ENCODE results near the gene ERBB3. TPM values are rescaled to one million over a fixed set of nuclear protein-coding genes. Genes with fewer than 3 reads are reported as not detected.

ERBB3 gene
- total RNA-seq, 2 experiments from 2014 or later = not detected

GRCh38 chr12:56105609-56105902 lies 25.6 kb downstream of the ERBB3 start:
- no TSS peak for BruUV-seq (replicated peaks)
- Histone ChIP-seq H3K9me2 (ENCODE audit: insufficient read depth, low read length) (no peaks in the 10 kb centered on the region), H3K4me2 (ENCODE audit: low read length) (peak overlapping the region; percentile 86), H4K20me1 (ENCODE audit: insufficient read depth, low read length) (peaks cover 21% of the 10 kb centered on the region), H3K9me3 (ENCODE audit: low read length) (no peaks in the 10 kb centered on the region), H2AFZ (ENCODE audit: low read length) (no peak overlapping the region), H3K79me2 (ENCODE audit: insufficient read depth, low read depth, low read length) (peaks cover 40% of the 10 kb centered on the region), H3K27ac (ENCODE audit: low read depth, low read length, poor library complexity, severe bottlenecking) (peak overlapping the region; percentile 70), H3K4me3 (ENCODE audit: low read depth, low read length, poor library complexity, severe bottlenecking) (peak overlapping the region; percentile 93), H3K36me3 (ENCODE audit: insufficient read depth, low read length) (peaks cover 60% of the 10 kb centered on the region), H3K4me1 (ENCODE audit: insufficient read depth, low read length, poor library complexity, severe bottlenecking) (peaks cover 27% of the 10 kb centered on the region)
- CTCF ChIA-PET (ENCODE audit: unreplicated experiment) = no interaction called here
- TF ChIP-seq EZH2phosphoT487 (IDR thresholded peaks at IDR 0.05; ENCODE audit: borderline replicate concordance, low read depth, low read length) = no peak
- TF ChIP-seq CTCF (conservative IDR thresholded peaks at IDR 0.05; ENCODE audit: low read length) = no peak
- intact Hi-C loops (cut with micrococcal nuclease; ENCODE audit: unreplicated experiment) = loop anchor here (1.0 to 2.0 kb wide), 2 partner anchors 11 to 177 kb away; partner anchors contain the start of gene RPL41
- POLR2A ChIA-PET = interaction anchor here (1.1 to 4.0 kb wide), 4 partner anchors 8 to 103 kb away, joined by 3 to 64 read pairs (median 6); partner anchors contain the start of genes RPL41 and ZC3H10
- DNase-seq (ENCODE audit: low spot score) = no peak

GRCh38 chr12:56107242-56107641 lies 27.3 kb downstream of the ERBB3 start:
- Histone ChIP-seq H3K4me1 (ENCODE audit: insufficient read depth, low read length, poor library complexity, severe bottlenecking) (peaks cover 27% of the 10 kb centered on the region), H3K4me2 (ENCODE audit: low read length) (peak overlapping the region; percentile 86), H2AFZ (ENCODE audit: low read length) (no peak overlapping the region), H3K9me3 (ENCODE audit: low read length) (no peaks in the 10 kb centered on the region), H3K9me2 (ENCODE audit: insufficient read depth, low read length) (no peaks in the 10 kb centered on the region), H3K79me2 (ENCODE audit: insufficient read depth, low read depth, low read length) (peaks cover 40% of the 10 kb centered on the region), H4K20me1 (ENCODE audit: insufficient read depth, low read length) (peaks cover 21% of the 10 kb centered on the region), H3K27ac (ENCODE audit: low read depth, low read length, poor library complexity, severe bottlenecking) (no peak overlapping the region), H3K36me3 (ENCODE audit: insufficient read depth, low read length) (peaks cover 75% of the 10 kb centered on the region), H3K4me3 (ENCODE audit: low read depth, low read length, poor library complexity, severe bottlenecking) (no peak overlapping the region)
- TF ChIP-seq CTCF (conservative IDR thresholded peaks at IDR 0.05; ENCODE audit: low read length) (no peak), EZH2phosphoT487 (IDR thresholded peaks at IDR 0.05; ENCODE audit: borderline replicate concordance, low read depth, low read length) (no peak)
- ChIA-PET POLR2A (interaction anchor here (1.4 to 2.6 kb wide), 2 partner anchors 10 to 26 kb away, joined by 6 to 12 read pairs; partner anchors contain the start of gene ZC3H10), CTCF (ENCODE audit: unreplicated experiment) (no interaction called here)
- no TSS peak for BruUV-seq (replicated peaks)
- intact Hi-C loops (cut with micrococcal nuclease; ENCODE audit: unreplicated experiment) = no loop called here
- no peak for DNase-seq (ENCODE audit: low spot score)

- intact Hi-C loops (cut with micrococcal nuclease; ENCODE audit: unreplicated experiment) = loop anchor here (10.0 kb wide), 1 partner anchor 524 kb away; the partner anchor contains the start of gene BAZ2A
- peaks cover 90% of the 10 kb centered on the region for H3K36me3 ChIP-seq (ENCODE audit: insufficient read depth, low read length)
- BruUV-seq (replicated peaks) = no TSS peak
Observed at GRCh38 chr12:56110571-56110970, 30.6 kb downstream of the ERBB3 start.

More at GRCh38 chr12:56110571-56110970, 30.6 kb downstream of the ERBB3 start:
- Histone ChIP-seq H3K9me3 (ENCODE audit: low read length) (no peaks in the 10 kb centered on the region), H4K20me1 (ENCODE audit: insufficient read depth, low read length) (peaks cover 18% of the 10 kb centered on the region), H2AFZ (ENCODE audit: low read length) (no peak overlapping the region), H3K9me2 (ENCODE audit: insufficient read depth, low read length) (no peaks in the 10 kb centered on the region), H3K4me1 (ENCODE audit: insufficient read depth, low read length, poor library complexity, severe bottlenecking) (peaks cover 25% of the 10 kb centered on the region), H3K79me2 (ENCODE audit: insufficient read depth, low read depth, low read length) (peaks cover 27% of the 10 kb centered on the region), H3K27ac (ENCODE audit: low read depth, low read length, poor library complexity, severe bottlenecking) (no peak overlapping the region), H3K4me3 (ENCODE audit: low read depth, low read length, poor library complexity, severe bottlenecking) (no peak overlapping the region), H3K4me2 (ENCODE audit: low read length) (no peak overlapping the region)
- POLR2A ChIA-PET = interaction anchor here (0.8 kb wide), 1 partner anchor 137 kb away, joined by 3 read pairs; the partner anchor contains the start of gene RAB5B
- CTCF ChIA-PET (ENCODE audit: unreplicated experiment) = no interaction called here
- no peak for TF ChIP-seq CTCF (conservative IDR thresholded peaks at IDR 0.05; ENCODE audit: low read length)
- no peak for TF ChIP-seq EZH2phosphoT487 (IDR thresholded peaks at IDR 0.05; ENCODE audit: borderline replicate concordance, low read depth, low read length)
- DNase-seq (ENCODE audit: low spot score) = no peak
